RWPE2 (cell line): Measurements from ENCODE around the gene GTPBP1.

Experiments used
- ATAC-seq: fragments of 200-7000 bp; cut with Tn5 transposase; 3 replicates; pipeline ENCODE4 v1.9.1; 2021; ENCODE audit warnings: low read depth
- DNase-seq: peaks from one replicate; pipeline ENCODE4 v3.0.0-alpha.2; 2020; ENCODE audit warnings: low spot score
- H3K27ac ChIP-seq: fragments of 450-650 bp; 2 replicates; pipeline ENCODE4 v1.5.1; 2017; ENCODE audit warnings: mild to moderate bottlenecking; ENCODE audit not compliant: poor library complexity, severe bottlenecking
- H3K27me3 ChIP-seq: fragments of 250-450 bp; sonication (Bioruptor Pico); 2 replicates; pipeline ENCODE4 v1.5.1; 2021; ENCODE audit warnings: mild to moderate bottlenecking, moderate library complexity; ENCODE audit not compliant: insufficient read depth, poor library complexity, severe bottlenecking
- H3K36me3 ChIP-seq: fragments of 250-450 bp; sonication (Bioruptor Pico); 2 replicates; pipeline ENCODE4 v1.5.1; 2020; ENCODE audit warnings: low read depth, mild to moderate bottlenecking, moderate library complexity
- H3K4me1 ChIP-seq: fragments of 250-450 bp; sonication (Bioruptor Pico); 2 replicates; pipeline ENCODE4 v1.5.1; 2021; ENCODE audit warnings: mild to moderate bottlenecking, moderate library complexity; ENCODE audit not compliant: insufficient read depth, poor library complexity, severe bottlenecking
- H3K4me3 ChIP-seq: fragments of 250-450 bp; sonication (Bioruptor Pico); 2 replicates; pipeline ENCODE4 v1.5.1; 2021; ENCODE audit warnings: mild to moderate bottlenecking, moderate library complexity; ENCODE audit not compliant: severe bottlenecking
- H3K9me3 ChIP-seq: fragments of 250-450 bp; sonication (Bioruptor Pico); 2 replicates; pipeline ENCODE4 v1.5.1; 2021; ENCODE audit warnings: mild to moderate bottlenecking, moderate library complexity; ENCODE audit not compliant: severe bottlenecking
- TF ChIP-seq, protein P1 (sequence below): fragments of 450-650 bp; IDR thresholded peaks from one replicate; pipeline ENCODE4 v1.5.1; 2017; ENCODE audit warnings: mild to moderate bottlenecking, moderate library complexity; ENCODE audit not compliant: poor library complexity, severe bottlenecking

The GTPBP1 gene

DNA sequence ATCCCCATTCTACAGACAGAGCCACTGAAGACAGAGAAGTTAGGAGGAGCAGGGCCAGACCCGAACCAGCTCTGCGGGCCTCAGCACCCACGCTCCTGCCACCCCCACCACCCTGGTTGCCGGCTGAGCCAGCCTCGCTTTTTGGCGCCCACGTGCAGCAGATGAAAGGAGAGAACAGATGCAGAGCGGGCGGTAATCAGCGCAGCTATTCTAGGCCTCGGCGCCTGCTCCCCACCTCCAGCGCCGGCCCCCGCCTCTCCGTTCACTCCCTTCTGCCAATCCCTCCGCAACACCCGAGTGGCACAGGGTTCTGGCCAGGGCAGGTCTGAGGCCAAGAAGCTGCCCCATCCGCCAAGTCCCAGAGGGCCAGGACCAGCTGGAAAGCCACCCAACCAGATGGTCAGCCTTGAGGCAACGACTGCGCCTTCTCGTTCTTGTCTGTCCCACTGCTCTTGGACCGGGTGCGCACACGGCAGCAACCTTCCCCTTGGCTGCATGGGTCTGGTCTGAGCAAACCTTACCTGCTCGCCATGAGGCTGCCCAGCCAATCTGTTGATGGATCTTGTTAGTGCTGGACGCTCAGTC lies 71.4 kb downstream of the GTPBP1 start:
- TF ChIP-seq, protein P1, sequence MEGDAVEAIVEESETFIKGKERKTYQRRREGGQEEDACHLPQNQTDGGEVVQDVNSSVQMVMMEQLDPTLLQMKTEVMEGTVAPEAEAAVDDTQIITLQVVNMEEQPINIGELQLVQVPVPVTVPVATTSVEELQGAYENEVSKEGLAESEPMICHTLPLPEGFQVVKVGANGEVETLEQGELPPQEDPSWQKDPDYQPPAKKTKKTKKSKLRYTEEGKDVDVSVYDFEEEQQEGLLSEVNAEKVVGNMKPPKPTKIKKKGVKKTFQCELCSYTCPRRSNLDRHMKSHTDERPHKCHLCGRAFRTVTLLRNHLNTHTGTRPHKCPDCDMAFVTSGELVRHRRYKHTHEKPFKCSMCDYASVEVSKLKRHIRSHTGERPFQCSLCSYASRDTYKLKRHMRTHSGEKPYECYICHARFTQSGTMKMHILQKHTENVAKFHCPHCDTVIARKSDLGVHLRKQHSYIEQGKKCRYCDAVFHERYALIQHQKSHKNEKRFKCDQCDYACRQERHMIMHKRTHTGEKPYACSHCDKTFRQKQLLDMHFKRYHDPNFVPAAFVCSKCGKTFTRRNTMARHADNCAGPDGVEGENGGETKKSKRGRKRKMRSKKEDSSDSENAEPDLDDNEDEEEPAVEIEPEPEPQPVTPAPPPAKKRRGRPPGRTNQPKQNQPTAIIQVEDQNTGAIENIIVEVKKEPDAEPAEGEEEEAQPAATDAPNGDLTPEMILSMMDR = no peak

DNA sequence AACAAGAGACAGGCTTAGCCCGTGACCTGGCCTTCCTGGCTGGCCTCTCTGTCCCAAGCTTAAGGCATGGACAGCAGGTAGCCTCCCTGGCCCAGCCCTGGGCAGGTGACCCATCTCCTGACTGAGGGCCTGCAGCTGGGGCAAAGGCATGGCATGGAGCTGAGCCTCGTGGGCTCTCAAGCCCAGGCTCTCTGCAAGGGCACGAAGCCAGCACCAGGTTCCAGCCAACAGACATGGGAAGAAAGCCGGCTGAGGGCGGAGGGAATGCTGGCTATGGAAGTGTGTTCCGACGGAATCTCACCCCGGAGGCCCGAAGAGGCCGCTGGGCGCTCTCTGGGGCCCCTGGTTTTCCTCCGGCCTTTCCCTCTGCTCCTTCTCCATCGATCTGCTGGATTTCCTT lies 75.3 kb downstream of the GTPBP1 start:
- no peak for ATAC-seq
- H3K27ac ChIP-seq = no peak overlapping the region

More for the DNA sequence above, 71.4 kb downstream of the GTPBP1 start:
- Histone ChIP-seq H3K27ac (no peak overlapping the region), H3K4me3 (no peak overlapping the region), H3K4me1 (no peaks in the 10 kb centered on the region), H3K36me3 (no peaks in the 10 kb centered on the region), H3K9me3 (no peaks in the 10 kb centered on the region), H3K27me3 (no peaks in the 10 kb centered on the region)
- DNase-seq (no peak), ATAC-seq (no peak)

GRCh38 chr22:38782402-38783094 lies 76.8 kb downstream of the GTPBP1 start:
- H3K4me1 ChIP-seq = no peaks in the 10 kb centered on the region
- ATAC-seq (no peak), DNase-seq (no peak)
- no peak overlapping the region for H3K27ac ChIP-seq
- no peaks in the 10 kb centered on the region for H3K9me3 ChIP-seq
- H3K36me3 ChIP-seq = no peaks in the 10 kb centered on the region
- TF ChIP-seq, protein P1 = no peak
- H3K27me3 ChIP-seq = no peaks in the 10 kb centered on the region
- no peak overlapping the region for H3K4me3 ChIP-seq

More for the DNA sequence above, 75.3 kb downstream of the GTPBP1 start:
- Histone ChIP-seq H3K36me3 (no peaks in the 10 kb centered on the region), H3K4me1 (no peaks in the 10 kb centered on the region), H3K4me3 (no peak overlapping the region), H3K9me3 (no peaks in the 10 kb centered on the region), H3K27me3 (no peaks in the 10 kb centered on the region)
- DNase-seq = no peak
- TF ChIP-seq, protein P1 = no peak
